PC-9 (cell line): ENCODE data around the gene CHST3. TPM values are rescaled to one million over a fixed set of nuclear protein-coding genes. Genes with fewer than 3 reads are reported as not detected.

Experiments
- BruUV-seq: library from RNA; stranded (reverse); fragments of 400-500 nt; replicated peaks from 2 replicates; lab custom pipeline; 2021; lab: Mats Ljungman, UMichigan
- CTCF ChIA-PET: fragments of 300-600 bp; sonication (Branson Sonifier 250); formaldehyde crosslinking; loops from one replicate; lab custom pipeline; 2022; ENCODE audit warnings: antibody characterized with exemption; lab: Charles Lee
- POLR2A ChIA-PET: fragments of 300-600 bp; sonication (Branson Sonifier 250); formaldehyde crosslinking; loops from one replicate; lab custom pipeline; 2022; ENCODE audit warnings: antibody characterized with exemption; ENCODE audit not compliant: unreplicated experiment; lab: Charles Lee
- DNase-seq, 2 experiments: peaks; one replicate each; pipeline versions ENCODE4 v3.0.0 to v3.0.0-alpha.2; 2015 to 2022; ENCODE audit warnings: mixed read lengths in 1 of 2
- H2AFZ ChIP-seq: fragments of 200-600 bp; sonication (generic); 2 replicates; pipeline ENCODE4 v1.8.1; 2017; ENCODE audit warnings: antibody characterized with exemption
- H3F3A ChIP-seq: fragments of 200-600 bp; sonication (generic); 2 replicates; pipeline ENCODE4 v1.8.1; 2017; ENCODE audit warnings: antibody characterized with exemption, mild to moderate bottlenecking, low read depth; ENCODE audit not compliant: insufficient read depth
- H3K27ac ChIP-seq: fragments of 200-600 bp; sonication (generic); 2 replicates; pipeline ENCODE4 v1.6.1; 2016; ENCODE audit warnings: mixed run types
- H3K27me3 ChIP-seq: fragments of 200-600 bp; sonication (generic); 2 replicates; pipeline ENCODE4 v1.6.1; 2016; ENCODE audit warnings: low read depth, mixed run types; ENCODE audit not compliant: insufficient read depth
- H3K36me3 ChIP-seq: fragments of 200-600 bp; sonication (generic); 2 replicates; pipeline ENCODE4 v1.6.1; 2016; ENCODE audit warnings: low read depth, mixed run types
- H3K4me1 ChIP-seq: fragments of 200-600 bp; sonication (generic); replicated peaks from 2 replicates; pipeline ENCODE4 v1.6.1; 2016; ENCODE audit warnings: mixed run types; ENCODE audit not compliant: insufficient read depth
- H3K4me2 ChIP-seq: fragments of 200-600 bp; sonication (generic); 2 replicates; pipeline ENCODE4 v1.6.1; 2017; ENCODE audit warnings: mixed run types
- H3K4me3 ChIP-seq: fragments of 200-600 bp; sonication (generic); 2 replicates; pipeline ENCODE4 v1.6.1; 2016; ENCODE audit warnings: mixed run types
- H3K79me2 ChIP-seq: fragments of 200-600 bp; sonication (generic); 2 replicates; pipeline ENCODE4 v1.6.1; 2017; ENCODE audit warnings: low read depth, mixed run types
- H3K9me2 ChIP-seq: fragments of 200-600 bp; sonication (generic); 2 replicates; pipeline ENCODE4 v1.8.1; 2017; ENCODE audit warnings: mild to moderate bottlenecking; ENCODE audit not compliant: insufficient read depth
- H3K9me3 ChIP-seq: fragments of 200-600 bp; sonication (generic); 2 replicates; pipeline ENCODE4 v1.8.1; 2016; ENCODE audit warnings: low read depth; ENCODE audit not compliant: insufficient read depth
- H4K20me1 ChIP-seq: fragments of 200-600 bp; sonication (generic); 2 replicates; pipeline ENCODE4 v1.8.1; 2017; ENCODE audit not compliant: insufficient read depth
- EZH2 ChIP-seq: fragments of 200-600 bp; sonication (generic); IDR thresholded peaks from 2 replicates; pipeline ENCODE4 v1.8.0; 2017; ENCODE audit warnings: antibody characterized with exemption, low read depth
- intact Hi-C: fragments of 100-400 bp; cut with micrococcal nuclease; formaldehyde crosslinking; loops from one replicate; pipeline ENCODE4 v1.10.0; 2022; ENCODE audit not compliant: unreplicated experiment
- total RNA-seq: library from RNA; stranded (reverse); gene quantifications from 2 replicates; pipeline ENCODE4 v1.2.3, GENCODE V29; 2021
- TF ChIP-seq, protein P1 (sequence below): fragments of 200-600 bp; sonication (generic); conservative IDR thresholded peaks from 2 replicates; pipeline ENCODE4 v1.6.1; 2017; ENCODE audit warnings: mixed run types, antibody characterized with exemption, mild to moderate bottlenecking, moderate library complexity

CHST3 gene
- total RNA-seq, 1 experiment from 2014 or later: 23.3 TPM

DNA sequence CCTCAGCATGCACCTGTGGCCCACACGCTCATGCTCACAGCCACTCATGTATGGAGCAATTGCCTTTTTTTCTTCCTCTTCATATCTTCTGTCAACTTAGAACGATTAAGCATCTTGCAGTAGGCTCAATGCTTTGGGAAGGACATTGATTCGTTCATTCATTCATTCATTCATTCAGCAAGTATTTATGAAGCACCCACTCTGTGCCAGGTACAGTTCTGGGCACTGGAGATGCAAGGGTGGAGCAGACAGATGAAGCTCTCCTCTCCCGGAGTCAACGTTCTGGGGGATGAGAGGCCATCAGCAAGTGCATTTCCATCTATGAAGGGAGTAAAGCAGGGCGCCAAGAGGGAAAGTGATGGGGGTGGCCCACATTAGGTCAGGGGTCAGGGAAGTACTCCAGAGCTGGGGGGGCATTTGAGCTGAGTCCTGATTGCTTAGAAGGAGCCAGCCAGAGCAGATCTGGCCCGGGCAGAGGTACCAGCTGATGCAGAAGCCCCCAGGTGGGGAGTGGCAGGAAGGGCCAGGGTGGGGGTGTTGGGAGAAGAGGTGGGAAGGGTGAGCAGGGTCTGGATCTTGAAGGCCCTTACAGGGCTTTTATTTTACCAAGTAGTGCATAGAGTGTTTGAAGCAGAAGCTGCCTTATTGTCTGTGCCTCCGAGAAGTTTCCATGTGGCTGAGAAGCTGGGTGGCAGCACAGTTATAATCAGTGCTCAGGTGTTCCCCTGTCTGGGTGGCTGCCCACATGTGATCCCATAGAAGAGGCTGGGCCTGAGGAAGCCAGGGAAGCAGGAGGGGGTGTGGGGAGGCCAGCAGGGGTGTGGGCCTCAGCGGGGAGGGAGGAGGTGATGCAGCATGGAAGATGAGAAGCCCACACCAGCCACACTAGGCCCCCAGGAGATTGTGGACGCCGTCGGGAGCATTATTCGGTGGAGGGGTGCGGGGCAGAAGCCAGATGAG, 36.2 kb downstream of the CHST3 start:
- TF ChIP-seq EZH2: no peak
- TF ChIP-seq, protein P1, sequence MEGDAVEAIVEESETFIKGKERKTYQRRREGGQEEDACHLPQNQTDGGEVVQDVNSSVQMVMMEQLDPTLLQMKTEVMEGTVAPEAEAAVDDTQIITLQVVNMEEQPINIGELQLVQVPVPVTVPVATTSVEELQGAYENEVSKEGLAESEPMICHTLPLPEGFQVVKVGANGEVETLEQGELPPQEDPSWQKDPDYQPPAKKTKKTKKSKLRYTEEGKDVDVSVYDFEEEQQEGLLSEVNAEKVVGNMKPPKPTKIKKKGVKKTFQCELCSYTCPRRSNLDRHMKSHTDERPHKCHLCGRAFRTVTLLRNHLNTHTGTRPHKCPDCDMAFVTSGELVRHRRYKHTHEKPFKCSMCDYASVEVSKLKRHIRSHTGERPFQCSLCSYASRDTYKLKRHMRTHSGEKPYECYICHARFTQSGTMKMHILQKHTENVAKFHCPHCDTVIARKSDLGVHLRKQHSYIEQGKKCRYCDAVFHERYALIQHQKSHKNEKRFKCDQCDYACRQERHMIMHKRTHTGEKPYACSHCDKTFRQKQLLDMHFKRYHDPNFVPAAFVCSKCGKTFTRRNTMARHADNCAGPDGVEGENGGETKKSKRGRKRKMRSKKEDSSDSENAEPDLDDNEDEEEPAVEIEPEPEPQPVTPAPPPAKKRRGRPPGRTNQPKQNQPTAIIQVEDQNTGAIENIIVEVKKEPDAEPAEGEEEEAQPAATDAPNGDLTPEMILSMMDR: no peak
- peaks cover 29% of the 10 kb centered on the region for H3K4me1 ChIP-seq
- H3K27me3 ChIP-seq: no peaks in the 10 kb centered on the region
- POLR2A ChIA-PET: no interaction called here
- no peaks in the 10 kb centered on the region for H3K9me3 ChIP-seq
- BruUV-seq: no TSS peak
- intact Hi-C loops: no loop called here
- DNase-seq: no peak
- no peaks in the 10 kb centered on the region for H4K20me1 ChIP-seq
- no peaks in the 10 kb centered on the region for H3K9me2 ChIP-seq
- no peaks in the 10 kb centered on the region; the same call in 1 of the 2 replicates for H3K79me2 ChIP-seq
- H3F3A ChIP-seq: peaks cover 18% of the 10 kb centered on the region; the same call in 1 of the 2 replicates
- no peak overlapping the region for H2AFZ ChIP-seq
- no peak overlapping the region for H3K27ac ChIP-seq
- CTCF ChIA-PET: no interaction called here
- no peak overlapping the region for H3K4me3 ChIP-seq
- no peaks in the 10 kb centered on the region for H3K36me3 ChIP-seq
- no peak overlapping the region; the same call in 1 of the 2 replicates for H3K4me2 ChIP-seq

DNA sequence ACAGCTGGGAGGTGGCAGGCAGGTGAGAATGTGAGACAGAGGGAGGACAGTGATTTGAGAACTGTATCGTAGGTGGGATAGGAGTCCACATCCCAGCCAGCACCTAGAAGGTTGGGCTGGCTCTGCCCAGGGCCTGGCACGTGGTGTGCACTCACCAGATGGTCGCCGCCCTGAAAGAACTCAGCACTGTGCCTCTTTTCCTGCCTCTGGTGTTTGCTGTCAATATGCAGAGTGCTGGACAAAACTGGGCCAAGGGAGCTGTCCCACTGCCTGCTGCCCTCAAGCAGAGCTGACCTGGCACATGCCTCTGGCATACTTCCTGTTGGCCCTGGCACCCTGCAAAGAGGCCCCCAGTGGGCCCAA, 36.8 kb downstream of the CHST3 start:
- intact Hi-C loops: no loop called here
- H3K27ac ChIP-seq: no peak overlapping the region
- H3K4me1 ChIP-seq: peaks cover 29% of the 10 kb centered on the region
- CTCF ChIA-PET: no interaction called here
- TF ChIP-seq EZH2: no peak
- TF ChIP-seq, protein P1: no peak
- no peaks in the 10 kb centered on the region for H3K36me3 ChIP-seq
- POLR2A ChIA-PET: interaction anchor here (0.6 kb wide), 1 partner anchor 215 kb away, joined by 3 read pairs; the partner anchor contains the start of gene ASCC1
- no peaks in the 10 kb centered on the region for H3K9me3 ChIP-seq
- no peaks in the 10 kb centered on the region for H3K27me3 ChIP-seq
- peaks cover 18% of the 10 kb centered on the region; the same call in 1 of the 2 replicates for H3F3A ChIP-seq
- no peak overlapping the region for H3K4me3 ChIP-seq
- no peaks in the 10 kb centered on the region for H4K20me1 ChIP-seq
- H3K79me2 ChIP-seq: no peaks in the 10 kb centered on the region; the same call in 1 of the 2 replicates
- no peaks in the 10 kb centered on the region for H3K9me2 ChIP-seq
- no peak overlapping the region for H2AFZ ChIP-seq
- no peak for DNase-seq
- H3K4me2 ChIP-seq: no peak overlapping the region
- BruUV-seq: no TSS peak

DNA sequence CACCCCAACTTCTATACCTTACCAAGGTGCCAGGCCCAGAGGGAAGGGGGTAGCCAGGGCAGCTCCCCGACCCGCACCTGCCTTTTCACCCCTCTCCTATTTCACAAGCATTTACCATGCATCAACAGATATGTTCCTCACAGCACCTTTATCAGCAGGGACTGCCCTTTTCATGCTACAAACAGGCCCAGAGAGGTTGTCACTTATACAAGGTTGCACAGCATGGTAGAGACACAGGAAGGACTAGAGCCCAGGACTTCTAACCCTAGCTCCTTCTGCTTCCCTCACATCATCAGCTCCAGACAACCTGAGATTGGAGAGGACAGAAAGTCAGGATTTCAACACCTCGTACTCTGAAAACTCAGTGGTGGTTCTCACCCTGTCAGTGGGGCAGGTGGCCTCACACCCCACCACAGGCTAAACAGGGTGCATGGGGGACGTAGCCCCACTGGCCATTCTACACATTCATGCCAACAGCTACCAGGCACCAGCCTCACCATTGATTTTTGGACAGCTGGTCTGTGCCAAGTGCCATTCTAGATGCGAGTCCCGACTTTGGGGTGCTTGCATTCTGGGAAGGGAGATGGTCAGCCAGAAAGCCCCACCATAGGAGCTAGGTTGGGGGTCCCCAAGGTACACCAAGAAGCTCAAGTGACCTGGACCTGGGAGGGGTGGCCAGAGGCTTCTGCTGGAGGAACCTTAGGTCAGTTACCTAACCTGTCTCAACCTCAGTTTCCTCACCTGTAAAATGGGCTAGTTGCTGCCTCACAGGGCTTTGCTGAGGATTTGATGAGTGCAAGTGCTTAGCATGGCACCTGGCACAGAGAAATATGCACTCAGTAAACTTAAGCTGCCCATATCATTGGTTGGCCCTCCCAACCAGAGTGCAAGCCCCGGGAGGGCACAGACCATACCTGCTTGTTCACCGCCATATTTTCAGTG, 38.4 kb downstream of the CHST3 start:
- no peaks in the 10 kb centered on the region for H3K27me3 ChIP-seq
- no peaks in the 10 kb centered on the region for H3K9me3 ChIP-seq
- H3K36me3 ChIP-seq: no peaks in the 10 kb centered on the region
- H3F3A ChIP-seq: peaks cover 18% of the 10 kb centered on the region; the same call in 1 of the 2 replicates
- H3K4me1 ChIP-seq: peaks cover 22% of the 10 kb centered on the region
- TF ChIP-seq, protein P1: no peak
- TF ChIP-seq EZH2: no peak
- ChIA-PET POLR2A (no interaction called here), CTCF (no interaction called here)
- intact Hi-C loops: no loop called here
- no TSS peak for BruUV-seq
- H3K9me2 ChIP-seq: no peaks in the 10 kb centered on the region
- H3K79me2 ChIP-seq: no peaks in the 10 kb centered on the region
- no peak overlapping the region for H2AFZ ChIP-seq
- H3K27ac ChIP-seq: no peak overlapping the region
- no peak overlapping the region for H3K4me3 ChIP-seq
- H3K4me2 ChIP-seq: no peak overlapping the region
- DNase-seq: no peak
- H4K20me1 ChIP-seq: no peaks in the 10 kb centered on the region
